GM20431 (cell line): ENCODE measurements around the gene TMEM204.

Experiments used
- in situ Hi-C: fragments of 300-500 bp; cut with MseI, MboI; formaldehyde crosslinking; loops from one replicate; pipeline ENCODE4 v1.15.0; 2020; ENCODE audit warnings: low sequenced_read_pairs; ENCODE audit not compliant: unreplicated experiment

TMEM204 gene

GRCh38 chr16:1533443-1533951, at the start of gene TMEM204:
Gene TMEM204 (plus strand): TSS chr16:1533666. CDS start chr16:1534276, 610 bp downstream.
- in situ Hi-C loops, result no loop called here

GRCh38 chr16:1485847-1486496, 47.5 kb upstream of the TMEM204 start:
- in situ Hi-C loops, result no loop called here

GRCh38 chr16:1486551-1487390, 46.7 kb upstream of the TMEM204 start:
- in situ Hi-C loops, result no loop called here

GRCh38 chr16:1487395-1488053, 45.9 kb upstream of the TMEM204 start:
- in situ Hi-C loops, result no loop called here

GRCh38 chr16:1488054-1488601, 45.3 kb upstream of the TMEM204 start:
- in situ Hi-C loops, result no loop called here

- in situ Hi-C loops, result no loop called here
Observed at GRCh38 chr16:1488619-1489018, 44.8 kb upstream of the TMEM204 start, which contains the start of gene PTX4. Gene PTX4 (minus strand): TSS chr16:1488944. CDS start chr16:1488909, 35 bp downstream.

- in situ Hi-C loops, result no loop called here
Observed at GRCh38 chr16:1489077-1489476, 44.4 kb upstream of the TMEM204 start.

- in situ Hi-C loops, result no loop called here
Observed at GRCh38 chr16:1491327-1491726, 42.1 kb upstream of the TMEM204 start.

- in situ Hi-C loops, result no loop called here
Observed at GRCh38 chr16:1492082-1492922, 41.2 kb upstream of the TMEM204 start.

GRCh38 chr16:1492923-1493745, 40.3 kb upstream of the TMEM204 start, which contains the start of gene TELO2:
Gene TELO2 (plus strand): TSS chr16:1493360. CDS start chr16:1494282, 922 bp downstream.
- in situ Hi-C loops, result no loop called here

GRCh38 chr16:1493746-1494094, 39.7 kb upstream of the TMEM204 start:
- in situ Hi-C loops, result no loop called here

- in situ Hi-C loops, result no loop called here
Observed at GRCh38 chr16:1494129-1494640, 39.3 kb upstream of the TMEM204 start.

GRCh38 chr16:1494711-1495110, 38.8 kb upstream of the TMEM204 start:
- in situ Hi-C loops, result no loop called here

GRCh38 chr16:1495211-1495888, 38.1 kb upstream of the TMEM204 start:
- in situ Hi-C loops, result no loop called here

- in situ Hi-C loops, result no loop called here
Observed at GRCh38 chr16:1495889-1496262, 37.6 kb upstream of the TMEM204 start.

GRCh38 chr16:1496464-1496863, 37.0 kb upstream of the TMEM204 start:
- in situ Hi-C loops, result no loop called here

GRCh38 chr16:1497014-1497598, 36.4 kb upstream of the TMEM204 start:
- in situ Hi-C loops, result no loop called here
